Activated CD4-positive, alpha-beta T cell treated with anti-CD3 and anti-CD28 coated beads, Interleukin-2, amount 10 ng/mL, durations not matched to agents 24 days and 14 days (primary cell): Measurements from ENCODE around the gene RIC1. TPM values are rescaled to one million over a fixed set of nuclear protein-coding genes. Genes with fewer than 3 reads are reported as not detected.
A peak's percentile ranks its signal among the peaks of the same experiment; 100 is the strongest.
"Not testable (repeated sequence)": the region's sequence is repeated elsewhere in the genome, so short reads cannot be mapped to it uniquely, and the experiment has no call there.

ENCODE experiments used
- DNase-seq: peaks from one replicate; pipeline ENCODE4 v3.0.0; 2022
- H3K27ac Mint-ChIP-seq: one replicate; pipeline ENCODE4 v1.8.0; 2022; ENCODE audit warnings: mild to moderate bottlenecking, mixed read lengths
- H3K27me3 Mint-ChIP-seq: one replicate; pipeline ENCODE4 v1.8.0; 2022; ENCODE audit warnings: mixed read lengths
- H3K36me3 Mint-ChIP-seq: one replicate; pipeline ENCODE4 v1.8.0; 2022; ENCODE audit warnings: low read depth, mild to moderate bottlenecking, mixed read lengths
- H3K4me1 Mint-ChIP-seq: one replicate; pipeline ENCODE4 v1.8.0; 2021; ENCODE audit warnings: mixed read lengths
- H3K4me3 Mint-ChIP-seq: one replicate; pipeline ENCODE4 v1.8.0; 2022; ENCODE audit warnings: mild to moderate bottlenecking, moderate library complexity, mixed read lengths
- H3K9me3 Mint-ChIP-seq: one replicate; pipeline ENCODE4 v1.8.0; 2021; ENCODE audit warnings: mixed read lengths
- intact Hi-C: fragments of 100-400 bp; cut with micrococcal nuclease; formaldehyde crosslinking; loops from one replicate; pipeline ENCODE4 v1.15.1; 2023
- total RNA-seq: library from RNA; stranded (reverse); gene quantifications from 2 replicates; pipeline ENCODE4 v1.2.3, GENCODE V29; 2022

The RIC1 gene
- 20.2 and 20.4 TPM in 2 replicates for total RNA-seq

GRCh38 chr9:5628530-5629311, at the start of gene RIC1:
TSS of gene RIC1 (plus strand) at chr9:5629107. CDS start at chr9:5629310, 203 bp downstream.
- H3K4me1 Mint-ChIP-seq, result peaks cover 49% of the 10 kb centered on the region
- H3K9me3 Mint-ChIP-seq, result no peaks in the 10 kb centered on the region
- H3K27me3 Mint-ChIP-seq, result no peaks in the 10 kb centered on the region
- H3K27ac Mint-ChIP-seq, result peak within 1 kb of the TSS; percentile 99
- H3K4me3 Mint-ChIP-seq, result peak within 1 kb of the TSS; percentile 100
- intact Hi-C loops, result loop anchor here (1.0 to 5.0 kb wide), 12 partner anchors 16 to 1129 kb away; partner anchors contain the start of genes ERMP1, JAK2, KDM4C and RCL1
- DNase-seq, result peak; percentile 97
- H3K36me3 Mint-ChIP-seq, result peaks cover 13% of the 10 kb centered on the region

DNA sequence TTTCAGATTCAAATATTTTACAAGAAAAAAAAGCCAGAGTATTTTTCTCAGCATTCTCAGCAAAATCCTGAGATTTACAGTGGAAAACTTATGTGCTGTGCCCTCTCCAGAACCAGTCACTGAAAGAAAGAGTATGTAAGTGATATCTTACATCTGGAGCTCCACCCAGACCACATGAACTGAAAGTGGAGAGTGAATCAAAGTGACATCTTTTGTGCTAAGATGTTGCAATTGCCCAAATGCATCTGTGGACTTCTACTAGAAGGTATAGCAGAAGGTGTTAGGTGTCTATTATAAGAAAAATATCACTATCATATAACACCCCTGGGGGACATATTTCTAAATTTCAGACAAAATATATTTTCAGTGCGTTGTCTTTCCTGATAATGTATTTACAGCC, 49.0 kb upstream of the RIC1 start:
- Mint-ChIP-seq H3K4me3 (no peak overlapping the region), H3K27ac (peak overlapping the region; percentile 39), H3K36me3 (peaks cover 26% of the 10 kb centered on the region), H3K9me3 (peaks cover 3% of the 10 kb centered on the region), H3K4me1 (peaks cover 52% of the 10 kb centered on the region), H3K27me3 (no peaks in the 10 kb centered on the region)
- peak; percentile 66 for DNase-seq
- intact Hi-C loops, result loop anchor here (5.0 kb wide), 1 partner anchor 593 kb away; the partner anchor contains the start of gene JAK2

- intact Hi-C loops, result loop anchor here (5.0 kb wide), 1 partner anchor 593 kb away; the partner anchor contains the start of gene JAK2
- DNase-seq, result no peak
- Mint-ChIP-seq H3K27me3 (no peaks in the 10 kb centered on the region), H3K27ac (peak overlapping the region; percentile 63), H3K36me3 (peaks cover 23% of the 10 kb centered on the region), H3K9me3 (peaks cover 3% of the 10 kb centered on the region), H3K4me1 (peaks cover 56% of the 10 kb centered on the region), H3K4me3 (peak overlapping the region; percentile 26)
Observed at GRCh38 chr9:5580650-5581049, 48.3 kb upstream of the RIC1 start.

- DNase-seq, H3K4me3 Mint-ChIP-seq, H3K27me3 Mint-ChIP-seq, H3K9me3 Mint-ChIP-seq: not testable (repeated sequence)
- Mint-ChIP-seq H3K36me3 (peaks cover 23% of the 10 kb centered on the region), H3K27ac (peak overlapping the region; percentile 35), H3K4me1 (peaks cover 63% of the 10 kb centered on the region)
- intact Hi-C loops, result loop anchor here (5.0 kb wide), 1 partner anchor 594 kb away; the partner anchor contains the start of gene JAK2
Observed at GRCh38 chr9:5581706-5582105, 47.2 kb upstream of the RIC1 start.

- Mint-ChIP-seq H3K4me1 (peaks cover 69% of the 10 kb centered on the region), H3K36me3 (peaks cover 19% of the 10 kb centered on the region), H3K27ac (peak overlapping the region; percentile 92), H3K4me3 (peak overlapping the region; percentile 40), H3K27me3 (no peaks in the 10 kb centered on the region), H3K9me3 (peaks cover 3% of the 10 kb centered on the region)
- intact Hi-C loops, result loop anchor here (1.0 to 5.0 kb wide), 2 partner anchors 25 to 596 kb away; partner anchors contain the start of gene JAK2
- peak; percentile 88 for DNase-seq
Observed at GRCh38 chr9:5582835-5583195, 46.1 kb upstream of the RIC1 start.

DNA sequence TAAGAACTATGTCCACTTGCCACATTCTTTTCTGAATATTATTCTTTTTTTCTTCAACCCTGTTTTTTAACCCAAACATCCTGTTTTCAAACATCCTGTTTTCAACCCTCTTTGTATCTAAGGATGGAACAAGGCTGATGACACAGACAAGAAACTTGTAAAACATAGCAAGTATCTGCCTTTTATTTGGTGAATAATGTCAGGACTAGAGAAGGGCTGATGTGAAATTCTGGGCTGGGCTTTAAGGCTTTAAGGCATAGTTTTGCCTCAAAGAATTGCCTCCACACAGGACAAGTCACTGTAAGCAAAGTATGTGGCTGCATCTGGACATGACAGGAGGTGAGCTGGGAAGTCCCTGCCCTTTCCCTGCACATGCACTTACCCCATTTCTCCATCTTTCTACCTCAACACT, 42.5 kb upstream of the RIC1 start:
- Mint-ChIP-seq H3K27ac (peak overlapping the region; percentile 92), H3K4me1 (peaks cover 54% of the 10 kb centered on the region), H3K4me3 (peak overlapping the region; percentile 27), H3K27me3 (no peaks in the 10 kb centered on the region), H3K9me3 (peaks cover 3% of the 10 kb centered on the region), H3K36me3 (peaks cover 7% of the 10 kb centered on the region)
- peak; percentile 79 for DNase-seq
- intact Hi-C loops, result loop anchor here (1.0 to 2.0 kb wide), 8 partner anchors 8 to 149 kb away; partner anchors contain the start of genes CD274, PDCD1LG2, PLGRKT and RIC1

- H3K27me3 Mint-ChIP-seq, result no peaks in the 10 kb centered on the region
- peak; percentile 76 for DNase-seq
- H3K4me3 Mint-ChIP-seq, result peak overlapping the region; percentile 24
- peaks cover 3% of the 10 kb centered on the region for H3K9me3 Mint-ChIP-seq
- H3K36me3 Mint-ChIP-seq, result peaks cover 6% of the 10 kb centered on the region
- H3K4me1 Mint-ChIP-seq, result peaks cover 53% of the 10 kb centered on the region
- H3K27ac Mint-ChIP-seq, result peak overlapping the region; percentile 92
- intact Hi-C loops, result loop anchor here (2.0 kb wide), 3 partner anchors 24 to 68 kb away; partner anchors contain the start of gene RIC1
Observed at GRCh38 chr9:5587024-5587423, 41.9 kb upstream of the RIC1 start.

GRCh38 chr9:5592231-5592630, 36.7 kb upstream of the RIC1 start:
- Mint-ChIP-seq H3K27ac (no peak overlapping the region), H3K27me3 (no peaks in the 10 kb centered on the region), H3K36me3 (peaks cover 2% of the 10 kb centered on the region), H3K9me3 (no peaks in the 10 kb centered on the region), H3K4me3 (no peak overlapping the region), H3K4me1 (peaks cover 29% of the 10 kb centered on the region)
- intact Hi-C loops, result loop anchor here (10.0 kb wide), 1 partner anchor 287 kb away; the partner anchor contains the start of gene RLN2
- DNase-seq, result no peak

- Mint-ChIP-seq H3K4me1 (peaks cover 24% of the 10 kb centered on the region), H3K27ac (no peak overlapping the region), H3K4me3 (no peak overlapping the region), H3K27me3 (no peaks in the 10 kb centered on the region), H3K9me3 (no peaks in the 10 kb centered on the region), H3K36me3 (peaks cover 2% of the 10 kb centered on the region)
- intact Hi-C loops, result loop anchor here (10.0 kb wide), 1 partner anchor 288 kb away; the partner anchor contains the start of gene RLN2
- DNase-seq, result no peak
Observed at GRCh38 chr9:5592904-5593303, 36.0 kb upstream of the RIC1 start.

- intact Hi-C loops, result loop anchor here (10.0 kb wide), 1 partner anchor 289 kb away; the partner anchor contains the start of gene RLN2
- no peak overlapping the region for H3K27ac Mint-ChIP-seq
- H3K27me3 Mint-ChIP-seq, result no peaks in the 10 kb centered on the region
- H3K9me3 Mint-ChIP-seq, result no peaks in the 10 kb centered on the region
- no peak overlapping the region for H3K4me3 Mint-ChIP-seq
- no peak for DNase-seq
- H3K36me3 Mint-ChIP-seq, result peaks cover 2% of the 10 kb centered on the region
- H3K4me1 Mint-ChIP-seq, result peaks cover 24% of the 10 kb centered on the region
Observed at GRCh38 chr9:5593904-5594303, 35.0 kb upstream of the RIC1 start.

DNA sequence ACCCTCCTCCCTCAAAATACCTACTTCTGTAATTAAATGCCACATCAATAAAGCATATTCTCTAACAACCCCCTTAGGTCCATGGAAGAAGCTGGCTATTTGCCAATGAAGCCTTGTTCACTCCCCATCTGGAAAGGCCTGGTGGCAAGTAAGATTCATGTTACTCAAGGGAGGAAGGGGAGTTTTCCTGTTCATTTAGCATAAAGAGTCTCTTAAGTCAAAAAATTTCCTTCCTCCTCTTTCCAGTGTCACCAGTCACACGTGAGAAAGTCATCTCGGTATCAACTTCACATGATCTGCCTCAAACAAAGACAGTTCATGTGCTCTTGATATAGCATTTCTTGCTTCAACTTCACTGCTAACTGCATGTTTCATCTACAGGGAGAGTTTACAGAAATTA, 32.7 kb upstream of the RIC1 start:
- no peaks in the 10 kb centered on the region for H3K27me3 Mint-ChIP-seq

GRCh38 chr9:5608298-5609225, 20.3 kb upstream of the RIC1 start:
- no peak for DNase-seq
- peak overlapping the region; percentile 55 for H3K4me3 Mint-ChIP-seq
- H3K9me3 Mint-ChIP-seq, result no peaks in the 10 kb centered on the region
- peaks cover 3% of the 10 kb centered on the region for H3K36me3 Mint-ChIP-seq
- intact Hi-C loops, result no loop called here
- H3K27me3 Mint-ChIP-seq, result no peaks in the 10 kb centered on the region
- peaks cover 18% of the 10 kb centered on the region for H3K4me1 Mint-ChIP-seq
- peak overlapping the region; percentile 58 for H3K27ac Mint-ChIP-seq

More for the DNA sequence above, 32.7 kb upstream of the RIC1 start:
- no peaks in the 10 kb centered on the region for H3K9me3 Mint-ChIP-seq
- H3K36me3 Mint-ChIP-seq, result peaks cover 5% of the 10 kb centered on the region
- H3K4me3 Mint-ChIP-seq, result no peak overlapping the region
- peaks cover 22% of the 10 kb centered on the region for H3K4me1 Mint-ChIP-seq
- DNase-seq, result no peak
- H3K27ac Mint-ChIP-seq, result no peak overlapping the region
- intact Hi-C loops, result loop anchor here (10.0 kb wide), 1 partner anchor 291 kb away; the partner anchor contains the start of gene RLN2

DNA sequence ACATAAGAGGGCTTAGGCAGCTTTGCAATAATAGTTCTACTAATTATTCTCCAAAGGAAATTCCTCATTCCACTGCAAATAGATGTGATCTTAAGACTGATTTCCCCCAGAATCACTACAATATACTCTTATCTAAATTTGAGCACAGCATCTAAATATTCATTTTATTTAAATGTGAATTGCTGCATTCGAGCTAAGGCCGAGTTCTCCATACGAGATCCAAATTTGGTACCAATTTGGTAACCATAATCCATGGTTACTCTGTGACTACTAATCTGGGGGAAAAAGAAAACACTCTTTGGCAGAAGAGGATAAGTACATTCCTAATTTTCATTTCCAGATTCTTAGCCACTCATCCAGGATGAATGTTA, 19.7 kb upstream of the RIC1 start:
- intact Hi-C loops, result no loop called here
- H3K9me3 Mint-ChIP-seq, result no peaks in the 10 kb centered on the region

More for the DNA sequence above, 19.7 kb upstream of the RIC1 start:
- peak overlapping the region; percentile 55 for H3K4me3 Mint-ChIP-seq
- H3K27me3 Mint-ChIP-seq, result no peaks in the 10 kb centered on the region
- no peak for DNase-seq
- H3K4me1 Mint-ChIP-seq, result peaks cover 18% of the 10 kb centered on the region
- H3K36me3 Mint-ChIP-seq, result peaks cover 4% of the 10 kb centered on the region
- H3K27ac Mint-ChIP-seq, result no peak overlapping the region
